GM18907 (cell line): Measurements from ENCODE around the gene DMRTA2.

Source experiments
- ATAC-seq: cut with Tn5 transposase; IDR thresholded peaks from one replicate; pipeline ENCODE4 v1.9.1; 2021; ENCODE audit warnings: mild to moderate bottlenecking, moderate library complexity; ENCODE audit not compliant: unreplicated experiment

DMRTA2 gene

GRCh38 chr1:50422946-50423669, at the start of gene DMRTA2:
Gene DMRTA2 (minus strand): TSS chr1:50423443. CDS start chr1:50421536, 1,907 bp downstream.
- ATAC-seq = no peak

GRCh38 chr1:50471967-50472366, 48.7 kb upstream of the DMRTA2 start:
- no peak for ATAC-seq

- ATAC-seq = no peak
Measured at GRCh38 chr1:50462964-50463363, 39.7 kb upstream of the DMRTA2 start.

GRCh38 chr1:50458507-50458906, 35.3 kb upstream of the DMRTA2 start:
- ATAC-seq = no peak

GRCh38 chr1:50454911-50455310, 31.7 kb upstream of the DMRTA2 start:
- no peak for ATAC-seq

GRCh38 chr1:50453266-50453665, 30.0 kb upstream of the DMRTA2 start:
- no peak for ATAC-seq

GRCh38 chr1:50452700-50453099, 29.5 kb upstream of the DMRTA2 start:
- ATAC-seq = no peak

- ATAC-seq = no peak
Measured at GRCh38 chr1:50450861-50451653, 27.8 kb upstream of the DMRTA2 start.

GRCh38 chr1:50447961-50448360, 24.7 kb upstream of the DMRTA2 start:
- no peak for ATAC-seq

GRCh38 chr1:50441183-50441582, 17.9 kb upstream of the DMRTA2 start:
- ATAC-seq = no peak

- ATAC-seq = no peak
Measured at GRCh38 chr1:50438945-50439344, 15.7 kb upstream of the DMRTA2 start.

GRCh38 chr1:50436489-50436888, 13.2 kb upstream of the DMRTA2 start:
- no peak for ATAC-seq

GRCh38 chr1:50430010-50430405, 6.8 kb upstream of the DMRTA2 start:
- ATAC-seq = no peak

- ATAC-seq = no peak
Measured at GRCh38 chr1:50427818-50428779, 4.9 kb upstream of the DMRTA2 start.

- ATAC-seq = no peak
Measured at GRCh38 chr1:50427086-50427817, 4.0 kb upstream of the DMRTA2 start.

- ATAC-seq = no peak
Measured at GRCh38 chr1:50426702-50427085, 3.5 kb upstream of the DMRTA2 start.

- ATAC-seq = no peak
Measured at GRCh38 chr1:50426108-50426700, 3.0 kb upstream of the DMRTA2 start.

- no peak for ATAC-seq
Measured at GRCh38 chr1:50425376-50426107, 2.3 kb upstream of the DMRTA2 start.

GRCh38 chr1:50424884-50425375, 1.7 kb upstream of the DMRTA2 start:
- ATAC-seq = no peak
